Stomach smooth muscle (tissue), 2 donors: ENCODE measurements around the gene PFN4.

Experiments used
- H3K27ac ChIP-seq: one replicate; pipeline ENCODE4 v1.7.0; 2013; ENCODE audit warnings: mild to moderate bottlenecking, low read length, inconsistent platforms
- H3K27me3 ChIP-seq, 2 donors: one replicate each; pipeline ENCODE4 v1.7.0; 2013; ENCODE audit warnings: low read length in 2 of 2; ENCODE audit not compliant: insufficient read depth in 2 of 2, control insufficient read depth in 1 of 2
- H3K36me3 ChIP-seq, 2 donors: one replicate each; pipeline ENCODE4 v1.7.0; 2013; ENCODE audit warnings: low read length in 2 of 2; ENCODE audit not compliant: control insufficient read depth in 2 of 2, insufficient read depth in 2 of 2
- H3K4me1 ChIP-seq: one replicate; pipeline ENCODE4 v1.7.0; 2013; ENCODE audit warnings: low read length; ENCODE audit not compliant: control insufficient read depth, insufficient read depth
- H3K4me3 ChIP-seq, 2 donors: one replicate each; pipeline ENCODE4 v1.7.0; 2013; ENCODE audit warnings: low read length in 2 of 2
- H3K9ac ChIP-seq, 2 donors: one replicate each; pipeline ENCODE4 v1.7.0; 2013; ENCODE audit warnings: low read length in 2 of 2, mild to moderate bottlenecking in 1 of 2
- H3K9me3 ChIP-seq, 2 donors: one replicate each; pipeline ENCODE4 v1.7.0; 2013; ENCODE audit warnings: low read length in 2 of 2; ENCODE audit not compliant: control insufficient read depth in 2 of 2
- donor health status: healthy.
- donor health status: Pancreatic carcinoma.

Gene PFN4

GRCh38 chr2:24080701-24081100 is 42.4 kb downstream of the PFN4 start:
- no peak overlapping the region for H3K27ac ChIP-seq
- peaks cover 32% of the 10 kb centered on the region for H3K4me1 ChIP-seq
- H3K36me3 ChIP-seq: peaks cover 8 to 18% of the 10 kb centered on the region in 2 donors
- H3K27me3 ChIP-seq: no peaks in the 10 kb centered on the region
- no peak overlapping the region for H3K9ac ChIP-seq
- H3K4me3 ChIP-seq: no peak overlapping the region
- H3K9me3 ChIP-seq: no peaks in the 10 kb centered on the region

- Histone ChIP-seq H3K27ac (peak overlapping the region; percentile 92), H3K9ac (peak overlapping the region; percentile 73 to 98), H3K4me3 (peak overlapping the region; percentile 99 to 100), H3K4me1 (peaks cover 12% of the 10 kb centered on the region), H3K36me3 (peaks cover 12 to 19% of the 10 kb centered on the region in 2 donors), H3K9me3 (no peaks in the 10 kb centered on the region), H3K27me3 (no peaks in the 10 kb centered on the region)
These were observed 45.3 kb downstream of the PFN4 start for GRCh38 chr2:24077879-24078278.

GRCh38 chr2:24077535-24077877 is 45.6 kb downstream of the PFN4 start:
- Histone ChIP-seq H3K4me1 (peaks cover 12% of the 10 kb centered on the region), H3K27me3 (no peaks in the 10 kb centered on the region), H3K9ac (peak overlapping the region; percentile 73 to 98), H3K27ac (peak overlapping the region; percentile 92), H3K36me3 (peaks cover 13 to 19% of the 10 kb centered on the region in 2 donors), H3K4me3 (peak overlapping the region; percentile 99 to 100), H3K9me3 (no peaks in the 10 kb centered on the region)

DNA sequence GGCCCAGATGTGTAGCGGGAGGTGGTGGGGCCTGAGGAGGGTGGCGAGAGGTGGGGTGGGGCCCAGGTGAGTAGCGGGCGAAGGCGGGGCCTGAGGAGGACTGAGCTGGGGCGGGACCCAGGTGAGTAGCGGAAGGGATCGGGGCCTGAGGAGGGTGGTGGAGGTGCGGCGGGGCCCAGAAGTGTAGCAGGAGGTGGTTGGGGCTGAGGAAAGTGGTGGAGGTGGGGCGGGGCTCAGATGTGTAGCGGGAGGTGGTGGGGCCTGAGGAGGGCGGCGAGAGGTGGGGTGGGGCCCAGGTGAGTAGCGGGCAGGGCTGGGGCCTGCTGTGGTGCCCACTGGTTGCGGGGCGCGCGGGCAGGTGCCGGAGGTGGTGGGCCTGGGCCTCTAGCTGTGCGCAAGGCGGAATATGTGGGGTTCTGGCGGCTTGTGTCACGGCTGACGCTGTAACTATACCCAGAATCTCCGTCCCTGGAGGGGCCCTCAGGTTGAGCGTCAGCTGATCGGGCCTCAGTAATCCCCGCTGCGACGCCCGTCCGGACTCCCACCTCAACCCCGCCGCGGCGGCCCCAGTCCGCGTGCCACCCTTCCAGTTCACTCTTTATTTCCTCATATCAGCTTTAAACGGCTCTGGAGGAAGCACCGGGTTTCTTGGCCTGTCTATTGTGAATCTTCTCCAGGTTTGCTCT is 46.1 kb downstream of the PFN4 start:
- Histone ChIP-seq H3K27ac (peak overlapping the region; percentile 92), H3K27me3 (no peaks in the 10 kb centered on the region), H3K9me3 (no peaks in the 10 kb centered on the region), H3K4me3 (peak overlapping the region; percentile 99 to 100), H3K36me3 (peaks cover 13 to 14% of the 10 kb centered on the region in 2 donors), H3K4me1 (peaks cover 12% of the 10 kb centered on the region), H3K9ac (peak overlapping the region; percentile 73 to 98)

- H3K9ac ChIP-seq: peak within 1 kb of the TSS; percentile 91 to 98
- no peaks in the 10 kb centered on the region for H3K9me3 ChIP-seq
- peak within 1 kb of the TSS; percentile 92 for H3K27ac ChIP-seq
- H3K36me3 ChIP-seq: peaks cover 13% of the 10 kb centered on the region in 2 donors
- peaks cover 12% of the 10 kb centered on the region for H3K4me1 ChIP-seq
- no peaks in the 10 kb centered on the region for H3K27me3 ChIP-seq
- peak within 1 kb of the TSS; percentile 99 to 100 for H3K4me3 ChIP-seq
These were observed 47.0 kb downstream of the PFN4 start, which contains the start of gene SF3B6 for GRCh38 chr2:24075915-24076848. SF3B6 (minus strand) TSS chr2:24076326; CDS start chr2:24076229, 97 bp downstream.

DNA sequence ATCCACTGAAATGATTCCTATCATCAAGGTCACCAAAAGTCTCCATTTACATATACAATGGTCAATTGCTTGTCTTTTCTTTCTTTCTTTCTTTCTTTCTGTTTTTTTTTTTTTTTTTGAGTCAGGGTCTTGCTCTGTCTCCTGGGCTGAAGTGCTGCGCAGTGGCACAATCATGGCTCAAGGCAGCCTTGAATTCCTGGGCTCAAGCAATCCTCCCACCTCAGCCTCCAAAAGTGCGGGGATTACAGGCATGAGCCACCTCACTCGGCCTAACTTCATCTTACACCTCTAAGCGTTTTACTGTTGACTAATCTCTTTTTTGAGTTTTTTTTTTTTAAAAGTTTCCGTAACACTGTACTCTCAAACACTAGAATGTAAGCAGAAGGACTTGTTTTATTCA is 47.9 kb downstream of the PFN4 start:
- no peak overlapping the region for H3K27ac ChIP-seq
- peak overlapping the region; percentile 99 to 100 for H3K4me3 ChIP-seq
- peaks cover 9 to 10% of the 10 kb centered on the region in 2 donors for H3K36me3 ChIP-seq

DNA sequence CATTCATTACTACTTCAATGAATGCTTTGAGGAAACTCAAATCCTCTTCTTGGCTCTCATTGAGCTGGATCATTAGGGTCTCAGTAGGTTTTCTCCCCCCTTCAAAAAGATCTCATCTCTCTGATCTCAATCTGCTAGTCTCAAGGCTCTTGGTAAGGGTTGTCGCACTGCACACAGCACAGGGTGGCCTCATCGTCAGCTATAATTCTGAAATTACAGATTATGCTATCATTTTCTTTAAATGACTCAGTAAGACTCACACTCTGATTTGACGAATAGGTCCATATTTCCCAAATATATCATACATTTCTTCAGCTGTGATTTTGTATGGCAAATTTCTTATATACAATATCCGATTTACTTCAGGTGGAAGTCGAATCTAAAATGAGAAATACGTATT is 49.3 kb downstream of the PFN4 start:
- Histone ChIP-seq H3K36me3 (peaks cover 14 to 16% of the 10 kb centered on the region in 2 donors), H3K4me1 (peaks cover 12% of the 10 kb centered on the region), H3K27ac (no peak overlapping the region), H3K9me3 (no peaks in the 10 kb centered on the region), H3K27me3 (no peaks in the 10 kb centered on the region), H3K4me3 (no peak overlapping the region), H3K9ac (no peak overlapping the region)

More for the DNA sequence above, 47.9 kb downstream of the PFN4 start:
- H3K9me3 ChIP-seq: no peaks in the 10 kb centered on the region
- peak overlapping the region in 1 of 2 donors; percentile 98 for H3K9ac ChIP-seq
- H3K4me1 ChIP-seq: peaks cover 12% of the 10 kb centered on the region
- H3K27me3 ChIP-seq: no peaks in the 10 kb centered on the region

- H3K9ac ChIP-seq: no peak overlapping the region
- peaks cover 5% of the 10 kb centered on the region for H3K4me1 ChIP-seq
- no peaks in the 10 kb centered on the region for H3K27me3 ChIP-seq
- no peaks in the 10 kb centered on the region for H3K9me3 ChIP-seq
- H3K27ac ChIP-seq: no peak overlapping the region
- no peak overlapping the region for H3K4me3 ChIP-seq
- peaks cover 18 to 26% of the 10 kb centered on the region in 2 donors for H3K36me3 ChIP-seq
These were observed 50.9 kb downstream of the PFN4 start for GRCh38 chr2:24072259-24072658.

DNA sequence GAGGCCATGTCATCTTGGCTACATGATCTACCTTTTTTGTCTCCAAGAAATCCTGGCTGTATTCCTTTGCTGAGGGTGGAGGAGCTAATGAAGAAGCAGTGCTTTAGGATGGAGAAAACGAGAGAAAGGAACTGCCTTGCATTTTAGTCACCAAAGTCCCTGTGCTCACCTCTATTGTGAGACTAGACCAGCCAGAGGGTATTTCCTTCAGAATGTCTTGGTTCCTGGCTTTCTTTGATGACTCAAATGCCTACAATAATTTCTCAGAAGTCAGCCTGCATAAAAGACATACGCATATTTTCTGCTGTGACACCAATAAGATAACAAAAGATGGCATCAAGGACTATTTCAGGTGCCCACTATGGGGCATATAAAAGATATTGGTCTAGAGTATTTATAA is 57.8 kb downstream of the PFN4 start:
- no peaks in the 10 kb centered on the region for H3K27me3 ChIP-seq
- H3K9ac ChIP-seq: no peak overlapping the region
- H3K36me3 ChIP-seq: peaks cover 13 to 27% of the 10 kb centered on the region in 2 donors
- no peak overlapping the region for H3K27ac ChIP-seq
- no peak overlapping the region for H3K4me3 ChIP-seq
- no peaks in the 10 kb centered on the region for H3K9me3 ChIP-seq
- no peaks in the 10 kb centered on the region for H3K4me1 ChIP-seq
